DOHH2 (cell line): Measurements from ENCODE around the gene CFHR5.
"Not testable (repeated sequence)": the region's sequence is repeated elsewhere in the genome, so short reads cannot be mapped to it uniquely, and the experiment has no call there.

Experiments used
- CTCF ChIP-seq: fragments of 200-600 bp; sonication (generic); IDR thresholded peaks from one replicate; pipeline ENCODE4 v1.5.1; 2014; ENCODE audit warnings: antibody characterized with exemption, mild to moderate bottlenecking, low read depth, low read length; ENCODE audit not compliant: poor library complexity, severe bottlenecking
- EZH2phosphoT487 ChIP-seq: fragments of 200-600 bp; sonication (generic); IDR thresholded peaks from 2 replicates; pipeline ENCODE4 v1.6.1; 2017; ENCODE audit warnings: borderline replicate concordance, mild to moderate bottlenecking, antibody characterized with exemption, low read length, moderate library complexity, mixed read lengths

- not testable (repeated sequence) for TF ChIP-seq CTCF, EZH2phosphoT487
Measured at GRCh38 chr1:196982247-196982646, 4.9 kb downstream of the CFHR5 start.
